OCI-LY1 (cell line): ENCODE results near the gene KCNH8.

Source experiments
- H2AFZ ChIP-seq: fragments of 200-600 bp; sonication (generic), shearing (Covaris generic); 2 replicates; pipeline ENCODE4 v1.6.0; 2014; ENCODE audit warnings: antibody characterized with exemption, mild to moderate bottlenecking, low read length
- H3F3A ChIP-seq: fragments of 200-600 bp; sonication (generic), shearing (Covaris generic); 2 replicates; pipeline ENCODE4 v1.6.0; 2014; ENCODE audit warnings: mild to moderate bottlenecking, antibody characterized with exemption, low read length, moderate library complexity; ENCODE audit not compliant: insufficient read depth
- H3K27ac ChIP-seq: fragments of 200-600 bp; sonication (generic); 2 replicates; pipeline ENCODE4 v1.5.1; 2014; ENCODE audit warnings: low read length, mixed run types, mild to moderate bottlenecking, low read depth; ENCODE audit not compliant: poor library complexity, severe bottlenecking
- H3K27me3 ChIP-seq: fragments of 200-600 bp; sonication (generic); 2 replicates; pipeline ENCODE4 v1.6.0; 2014; ENCODE audit warnings: antibody characterized with exemption, mild to moderate bottlenecking, low read length, moderate library complexity; ENCODE audit not compliant: insufficient read depth
- H3K36me3 ChIP-seq: fragments of 200-600 bp; sonication (generic); 2 replicates; pipeline ENCODE4 v1.6.1; 2014; ENCODE audit warnings: mild to moderate bottlenecking, antibody characterized with exemption, low read length, moderate library complexity, mixed read lengths; ENCODE audit not compliant: insufficient read depth
- H3K4me1 ChIP-seq: fragments of 200-600 bp; sonication (generic); 2 replicates; pipeline ENCODE4 v1.5.1; 2014; ENCODE audit warnings: mild to moderate bottlenecking, low read length, moderate library complexity; ENCODE audit not compliant: insufficient read depth, severe bottlenecking
- H3K4me2 ChIP-seq: fragments of 200-600 bp; sonication (generic), shearing (Covaris generic); 2 replicates; pipeline ENCODE4 v1.6.1; 2014; ENCODE audit warnings: low read length
- H3K4me3 ChIP-seq: fragments of 200-600 bp; sonication (generic); 2 replicates; pipeline ENCODE4 v1.5.1; 2014; ENCODE audit warnings: low read length, low read depth, mild to moderate bottlenecking, mixed read lengths; ENCODE audit not compliant: poor library complexity, severe bottlenecking
- H3K79me2 ChIP-seq: fragments of 200-600 bp; shearing (Covaris generic); 2 replicates; pipeline ENCODE4 v1.6.1; 2016; ENCODE audit warnings: mixed run types, low read length, mixed read lengths; ENCODE audit not compliant: insufficient read depth
- H3K9ac ChIP-seq: fragments of 200-600 bp; sonication (generic), shearing (Covaris generic); 2 replicates; pipeline ENCODE4 v1.6.1; 2014; ENCODE audit warnings: mild to moderate bottlenecking, low read length, mixed read lengths
- H3K9me2 ChIP-seq: fragments of 200-600 bp; sonication (generic), shearing (Covaris generic); 2 replicates; pipeline ENCODE4 v1.6.1; 2014; ENCODE audit warnings: low read depth, mild to moderate bottlenecking, low read length, mixed read lengths
- H3K9me3 ChIP-seq: fragments of 200-600 bp; shearing (Covaris generic); 2 replicates; pipeline ENCODE4 v1.6.1; 2014; ENCODE audit warnings: low read length, mixed read lengths
- H4K20me1 ChIP-seq: fragments of 200-600 bp; sonication (generic), shearing (Covaris generic); 2 replicates; pipeline ENCODE4 v1.6.0; 2016; ENCODE audit warnings: mild to moderate bottlenecking, low read length; ENCODE audit not compliant: insufficient read depth
- CTCF ChIP-seq: fragments of 200-600 bp; sonication (generic), shearing (Covaris generic); IDR thresholded peaks from 2 replicates; pipeline ENCODE4 v1.5.1; 2017; ENCODE audit warnings: mild to moderate bottlenecking, antibody characterized with exemption, low read length, moderate library complexity, mixed read lengths
- EZH2 ChIP-seq: fragments of 200-600 bp; sonication (generic), shearing (Covaris generic); IDR thresholded peaks from 2 replicates; pipeline ENCODE4 v1.8.0; 2017; ENCODE audit warnings: borderline replicate concordance, mixed run types, mild to moderate bottlenecking, antibody characterized with exemption, low read length, moderate library complexity, mixed read lengths

Gene KCNH8

GRCh38 chr3:19116239-19116638 lies 32.1 kb upstream of the KCNH8 start:
- Histone ChIP-seq H2AFZ (no peak overlapping the region), H3F3A (no peaks in the 10 kb centered on the region), H3K79me2 (no peaks in the 10 kb centered on the region), H3K27ac (no peak overlapping the region), H3K4me3 (no peak overlapping the region), H3K9ac (no peak overlapping the region), H3K9me2 (no peaks in the 10 kb centered on the region), H3K4me2 (no peak overlapping the region), H3K9me3 (no peaks in the 10 kb centered on the region), H3K27me3 (no peaks in the 10 kb centered on the region), H3K36me3 (no peaks in the 10 kb centered on the region), H4K20me1 (no peaks in the 10 kb centered on the region), H3K4me1 (no peaks in the 10 kb centered on the region)
- TF ChIP-seq EZH2 (no peak), CTCF (no peak)

GRCh38 chr3:19124752-19125151 lies 23.6 kb upstream of the KCNH8 start:
- TF ChIP-seq EZH2 = no peak
- TF ChIP-seq CTCF = no peak
- Histone ChIP-seq H3K4me2 (no peak overlapping the region), H3F3A (no peaks in the 10 kb centered on the region), H3K9me2 (no peaks in the 10 kb centered on the region), H4K20me1 (no peaks in the 10 kb centered on the region), H3K4me1 (no peaks in the 10 kb centered on the region), H3K4me3 (no peak overlapping the region), H3K9ac (no peak overlapping the region), H3K27ac (no peak overlapping the region), H2AFZ (no peak overlapping the region), H3K36me3 (no peaks in the 10 kb centered on the region), H3K27me3 (no peaks in the 10 kb centered on the region), H3K9me3 (no peaks in the 10 kb centered on the region), H3K79me2 (no peaks in the 10 kb centered on the region)

GRCh38 chr3:19139863-19140262 lies 8.4 kb upstream of the KCNH8 start:
- no peaks in the 10 kb centered on the region for H3K36me3 ChIP-seq
- no peak overlapping the region for H3K9ac ChIP-seq
- no peaks in the 10 kb centered on the region for H4K20me1 ChIP-seq
- no peaks in the 10 kb centered on the region for H3K4me1 ChIP-seq
- no peaks in the 10 kb centered on the region for H3K9me3 ChIP-seq
- H3K27ac ChIP-seq = no peak overlapping the region
- H3K9me2 ChIP-seq = no peaks in the 10 kb centered on the region
- H3K79me2 ChIP-seq = no peaks in the 10 kb centered on the region
- no peak overlapping the region for H2AFZ ChIP-seq
- TF ChIP-seq CTCF = no peak
- no peak for TF ChIP-seq EZH2
- H3K4me3 ChIP-seq = no peak overlapping the region
- no peaks in the 10 kb centered on the region for H3K27me3 ChIP-seq
- no peak overlapping the region for H3K4me2 ChIP-seq
- no peaks in the 10 kb centered on the region for H3F3A ChIP-seq
